M059J (cell line): Measurements from ENCODE around the gene DIS3L2. TPM values are rescaled to one million over a fixed set of nuclear protein-coding genes. Genes with fewer than 3 reads are reported as not detected.
A peak's percentile ranks its signal among the peaks of the same experiment; 100 is the strongest.
"Not testable (repeated sequence)": the region's sequence is repeated elsewhere in the genome, so short reads cannot be mapped to it uniquely, and the experiment has no call there.

Source experiments
- DNase-seq: peaks from one replicate; pipeline ENCODE4 v3.0.0-alpha.2; 2012; ENCODE audit warnings: low read depth
- total RNA-seq: library from RNA; depleted of rRNA; stranded (reverse); fragments of >200 nt; shearing (Covaris generic); gene quantifications from 2 replicates; pipeline ENCODE4 v1.2.3, GENCODE V29; 2014

The DIS3L2 gene
- total RNA-seq, 1 experiment from 2014 or later: 10.6 TPM

- peak; percentile 7 for DNase-seq
These were observed 387.4 kb downstream of the DIS3L2 start for GRCh38 chr2:232348936-232349335.

GRCh38 chr2:232349546-232349945, 388.0 kb downstream of the DIS3L2 start:
- no peak for DNase-seq

- no peak for DNase-seq
These were observed 388.6 kb downstream of the DIS3L2 start for GRCh38 chr2:232349946-232350635.

- no peak for DNase-seq
These were observed 389.5 kb downstream of the DIS3L2 start for GRCh38 chr2:232350804-232351685.

- DNase-seq: no peak
These were observed 390.4 kb downstream of the DIS3L2 start for GRCh38 chr2:232351686-232352510.

GRCh38 chr2:232352511-232353091, 391.1 kb downstream of the DIS3L2 start:
- no peak for DNase-seq

- no peak for DNase-seq
These were observed 391.6 kb downstream of the DIS3L2 start for GRCh38 chr2:232353096-232353495.

GRCh38 chr2:232353660-232354059, 392.1 kb downstream of the DIS3L2 start:
- no peak for DNase-seq

GRCh38 chr2:232354069-232354468, 392.6 kb downstream of the DIS3L2 start:
- DNase-seq: no peak

- DNase-seq: no peak
These were observed 400.1 kb downstream of the DIS3L2 start for GRCh38 chr2:232361646-232362045.

GRCh38 chr2:232362174-232362900, 400.8 kb downstream of the DIS3L2 start:
- DNase-seq: no peak

- not testable (repeated sequence) for DNase-seq
These were observed 401.7 kb downstream of the DIS3L2 start for GRCh38 chr2:232363064-232363783.

GRCh38 chr2:232363784-232364615, 402.5 kb downstream of the DIS3L2 start:
- DNase-seq: peak; percentile 31

GRCh38 chr2:232364806-232365594, 403.5 kb downstream of the DIS3L2 start:
- DNase-seq: not testable (repeated sequence)

GRCh38 chr2:232365621-232366321, 404.3 kb downstream of the DIS3L2 start:
- DNase-seq: peak; percentile 79

GRCh38 chr2:232366461-232366860, 404.9 kb downstream of the DIS3L2 start:
- not testable (repeated sequence) for DNase-seq

- DNase-seq: no peak
These were observed 405.5 kb downstream of the DIS3L2 start for GRCh38 chr2:232367016-232367415.
